Psoas muscle (tissue), 8 donors: ENCODE measurements around the gene PRRC2A. TPM values are rescaled to one million over a fixed set of nuclear protein-coding genes. Genes with fewer than 3 reads are reported as not detected.

Source experiments
- ATAC-seq, 4 donors: fragments of 200-7000 bp; cut with Tn5 transposase; one replicate each; pipeline ENCODE4 v1.9.1; 2020; ENCODE audit warnings: moderate library complexity in 3 of 4, mild to moderate bottlenecking in 2 of 4
- DNase-seq, 2 donors: peaks; one replicate each; pipeline ENCODE4 v3.0.0-alpha.2; 2020
- H3K27ac ChIP-seq: fragments of 200-600 bp; one replicate; pipeline ENCODE4 v1.8.0; 2022
- H3K27me3 ChIP-seq, 3 donors: fragments of 200-600 bp in 1 of 3; one replicate each; pipeline versions ENCODE4 v1.6.1 to v1.8.0; 2013 to 2022; ENCODE audit warnings: low read length in 2 of 3, mild to moderate bottlenecking in 2 of 3, moderate library complexity in 1 of 3; ENCODE audit not compliant: insufficient read depth in 3 of 3
- H3K36me3 ChIP-seq, 2 donors: fragments of 200-600 bp in 1 of 2; one replicate each; pipeline versions ENCODE4 v1.6.1 to v1.8.0; 2013 to 2022; ENCODE audit warnings: low read depth in 1 of 2, mild to moderate bottlenecking in 1 of 2, moderate library complexity in 1 of 2; ENCODE audit not compliant: insufficient read depth in 1 of 2
- H3K4me1 ChIP-seq: fragments of 200-600 bp; one replicate; pipeline ENCODE4 v1.8.0; 2022
- H3K4me3 ChIP-seq: fragments of 200-600 bp; one replicate; pipeline ENCODE4 v1.8.0; 2022; ENCODE audit warnings: mild to moderate bottlenecking
- H3K9me3 ChIP-seq: fragments of 200-600 bp; one replicate; pipeline ENCODE4 v1.8.0; 2022
- WGBS, 3 donors: extraction: QIAGEN DNeasy Blood & Tissue Kit; methylation state at CpG; one replicate each; pipeline versions ENCODE4 v1.1.6 to v1.1.7; 2013; 5-methylcytosine and 5-hydroxymethylcytosine counted together
- intact Hi-C, 2 donors: fragments of 100-400 bp; cut with DNase I; formaldehyde crosslinking; loops; one replicate each; pipeline versions ENCODE4 v1.11.0 to v1.14.2; 2022
- polyA plus RNA-seq, 3 donors: library from polyadenylated mRNA; stranded (reverse); fragments of 200-250 nt; gene quantifications; one replicate each; pipeline ENCODE4 v1.2.3, GENCODE V29; 2013
- total RNA-seq, 4 donors: library from RNA; stranded (reverse); fragmentation: NEBNext Ultra II Directional in 2 of 4; extraction: Animal tissue kit (Norgen Biotek cat#: 25700) in 2 of 4; gene quantifications; one replicate each; pipeline versions ENCODE4 v1.2.1 to v1.2.4, GENCODE V29; 2021 to 2023
- TF ChIP-seq, protein P1 (sequence below): fragments of 200-600 bp; IDR thresholded peaks from one replicate; pipeline ENCODE4 v1.8.0; 2022; ENCODE audit warnings: antibody characterized with exemption
- donor health status: healthy with polysubstance abuse.
- donor health status: DM: no; HTN: no; CAD: no; lungs with moderate emphysema.
- donor health status: Bipolar disorder and iron deficiency.
- donor health status: healthy.
- donor health status: DM: yes; HTN: yes; CAD: no.
- donor health status: DM: no; HTN: no; CAD: no.
- donor health status: DM: no; HTN: no; CAD: no.
- donor health status: DM: yes; HTN: yes; CAD: no.

Gene PRRC2A
- total and polyA plus RNA-seq, 7 donors: 60.2 to 119 (median 81.4) TPM

DNA sequence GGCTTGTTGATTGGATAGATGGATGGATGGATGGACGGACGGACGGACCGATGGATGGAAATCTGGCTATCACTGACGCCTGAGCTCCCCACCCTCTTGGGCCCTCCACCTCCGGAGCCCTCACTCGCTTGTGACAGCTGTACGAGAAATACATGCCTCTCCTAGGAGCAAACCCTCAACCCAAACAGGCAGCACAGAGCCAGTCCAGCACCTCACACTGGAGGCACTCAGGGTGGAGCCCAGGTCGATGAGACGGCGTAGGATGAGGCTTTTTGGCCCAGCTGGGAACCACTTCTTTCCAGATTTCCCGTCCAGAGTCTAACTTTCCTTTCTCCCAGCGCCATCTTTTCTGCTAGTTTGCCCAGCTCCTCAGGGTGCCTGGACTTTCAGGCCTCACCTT, 63.1 kb downstream of the PRRC2A start:
- no peaks in the 10 kb centered on the region for H3K27me3 ChIP-seq
- peaks cover 0 to 46% of the 10 kb centered on the region in 2 donors for H3K36me3 ChIP-seq
- ATAC-seq: no peak
- intact Hi-C loops: loop anchor here (5.0 to 10.0 kb wide), 5 partner anchors 84 to 269 kb away; partner anchors contain the start of gene NEU1 (in 1 of the 2)
- WGBS, 3 donors: 68 to 82% (median 71%) methylated on average over 13 of the region's 13 CpGs
- no peaks in the 10 kb centered on the region for H3K9me3 ChIP-seq
- TF ChIP-seq, protein P1, sequence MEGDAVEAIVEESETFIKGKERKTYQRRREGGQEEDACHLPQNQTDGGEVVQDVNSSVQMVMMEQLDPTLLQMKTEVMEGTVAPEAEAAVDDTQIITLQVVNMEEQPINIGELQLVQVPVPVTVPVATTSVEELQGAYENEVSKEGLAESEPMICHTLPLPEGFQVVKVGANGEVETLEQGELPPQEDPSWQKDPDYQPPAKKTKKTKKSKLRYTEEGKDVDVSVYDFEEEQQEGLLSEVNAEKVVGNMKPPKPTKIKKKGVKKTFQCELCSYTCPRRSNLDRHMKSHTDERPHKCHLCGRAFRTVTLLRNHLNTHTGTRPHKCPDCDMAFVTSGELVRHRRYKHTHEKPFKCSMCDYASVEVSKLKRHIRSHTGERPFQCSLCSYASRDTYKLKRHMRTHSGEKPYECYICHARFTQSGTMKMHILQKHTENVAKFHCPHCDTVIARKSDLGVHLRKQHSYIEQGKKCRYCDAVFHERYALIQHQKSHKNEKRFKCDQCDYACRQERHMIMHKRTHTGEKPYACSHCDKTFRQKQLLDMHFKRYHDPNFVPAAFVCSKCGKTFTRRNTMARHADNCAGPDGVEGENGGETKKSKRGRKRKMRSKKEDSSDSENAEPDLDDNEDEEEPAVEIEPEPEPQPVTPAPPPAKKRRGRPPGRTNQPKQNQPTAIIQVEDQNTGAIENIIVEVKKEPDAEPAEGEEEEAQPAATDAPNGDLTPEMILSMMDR: no peak
- H3K4me3 ChIP-seq: no peak overlapping the region
- H3K27ac ChIP-seq: no peak overlapping the region
- H3K4me1 ChIP-seq: peaks cover 8% of the 10 kb centered on the region
- no peak for DNase-seq

DNA sequence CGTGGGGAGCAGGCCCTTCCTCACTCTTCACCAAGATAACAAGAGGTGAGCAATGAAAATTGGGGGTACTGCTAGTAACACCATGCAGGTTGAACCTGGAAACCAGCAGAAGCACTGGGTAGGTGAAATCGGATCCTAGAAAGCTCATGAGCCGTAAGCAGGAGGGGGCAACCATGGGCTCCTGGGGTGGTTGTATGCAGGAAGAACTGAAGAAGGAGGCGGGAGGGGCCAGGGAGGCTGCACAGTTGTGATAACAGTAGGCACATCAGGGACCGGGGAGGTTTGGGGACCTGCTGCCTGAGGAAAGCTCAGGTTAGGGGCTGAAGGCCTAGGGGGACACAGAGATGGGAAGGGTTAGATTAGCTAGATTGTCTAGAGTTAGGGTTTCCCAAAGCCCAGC, 66.0 kb downstream of the PRRC2A start:
- DNase-seq: no peak
- no peak overlapping the region for H3K27ac ChIP-seq
- H3K4me1 ChIP-seq: no peaks in the 10 kb centered on the region
- TF ChIP-seq, protein P1: no peak
- 62 to 81% (median 71%) methylated on average over 5 of the region's 5 CpGs for WGBS, 3 donors
- no peak overlapping the region for H3K4me3 ChIP-seq
- intact Hi-C loops: loop anchor here (10.0 kb wide), 2 partner anchors 178 to 198 kb away; partner anchors contain the start of gene NEU1 (in 1 of the 2)
- no peaks in the 10 kb centered on the region for H3K9me3 ChIP-seq
- H3K36me3 ChIP-seq: peaks cover 9 to 75% of the 10 kb centered on the region in 2 donors
- no peak for ATAC-seq
- H3K27me3 ChIP-seq: no peaks in the 10 kb centered on the region

DNA sequence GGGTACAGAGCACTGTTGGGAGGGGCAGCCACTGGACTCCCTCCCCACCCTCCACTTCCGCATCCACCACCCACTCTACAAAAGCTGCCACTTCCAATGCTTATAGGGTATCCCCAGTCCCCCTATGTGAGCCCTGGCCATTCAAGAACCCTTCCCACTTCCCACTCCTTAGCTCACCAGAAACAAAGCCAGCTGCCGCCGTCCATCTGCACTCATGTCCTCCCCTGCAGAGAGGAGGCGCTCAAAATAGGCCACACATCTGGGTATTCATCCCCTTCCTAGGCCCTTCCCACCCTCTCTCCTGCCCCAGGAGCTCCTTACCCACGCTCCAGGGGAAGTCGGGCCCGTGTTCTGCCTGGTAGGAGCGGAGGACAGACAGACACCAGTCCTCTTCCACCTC, 66.8 kb downstream of the PRRC2A start:
- Histone ChIP-seq H3K27ac (no peak overlapping the region), H3K4me3 (no peak overlapping the region), H3K27me3 (no peaks in the 10 kb centered on the region), H3K4me1 (no peaks in the 10 kb centered on the region), H3K9me3 (no peaks in the 10 kb centered on the region), H3K36me3 (peaks cover 10 to 84% of the 10 kb centered on the region in 2 donors)
- no peak for ATAC-seq
- no peak for DNase-seq
- intact Hi-C loops: loop anchor here (10.0 kb wide), 2 partner anchors 177 to 197 kb away; partner anchors contain the start of gene NEU1 (in 1 of the 2)
- TF ChIP-seq, protein P1: no peak
- WGBS, 3 donors: 72 to 81% (median 75%) methylated on average over 8 of the region's 8 CpGs

Other genes with a start within 250 kb of the PRRC2A start
Only the 30 nearest of the 35 such genes appear.
- 1 to 10 TPM in 1 of 4 donors, under 1 TPM in 3; 0.65 to 1.0 (median 0.75) TPM for gene MICB, start 122.6 kb upstream of the PRRC2A start, total RNA-seq
- under 1 TPM; 0.25 to 0.42 (median 0.25) TPM for gene MICB, start 122.6 kb upstream of the PRRC2A start, polyA plus RNA-seq
- gene MCCD1, start 91.8 kb upstream of the PRRC2A start, total RNA-seq: not detected
- gene MCCD1, start 91.8 kb upstream of the PRRC2A start, polyA plus RNA-seq: not detected
- 100 to 1,000 TPM; 141 to 186 (median 165) TPM for gene DDX39B, start 78.7 kb upstream of the PRRC2A start, total RNA-seq
- gene DDX39B, start 78.7 kb upstream of the PRRC2A start, polyA plus RNA-seq: 100 to 1,000 TPM; 128 to 174 (median 134) TPM
- 1 to 10 TPM in 2 of 4 donors, under 1 TPM in 2; 0.66 to 2.8 (median 0.94) TPM for gene ATP6V1G2, start 74.1 kb upstream of the PRRC2A start, total RNA-seq
- gene ATP6V1G2, start 74.1 kb upstream of the PRRC2A start, polyA plus RNA-seq: 1 to 10 TPM in 2 of 3 donors, under 1 TPM in 1; 0.95 to 4.7 (median 1.7) TPM
- gene NFKBIL1, start 73.1 kb upstream of the PRRC2A start, total RNA-seq: 10 to 100 TPM; 13.7 to 19.1 (median 15.4) TPM
- gene NFKBIL1, start 73.1 kb upstream of the PRRC2A start, polyA plus RNA-seq: 10 to 100 TPM; 20.8 to 29.3 (median 21.6) TPM
- gene LTA, start 48.4 kb upstream of the PRRC2A start, total RNA-seq: not detected
- gene LTA, start 48.4 kb upstream of the PRRC2A start, polyA plus RNA-seq: under 1 TPM in 2 of 3 donors, not detected in 1; 0.05 to 0.10 TPM
- under 1 TPM in 3 of 4 donors, not detected in 1; 0.34 to 0.81 (median 0.61) TPM for gene TNF, start 45.1 kb upstream of the PRRC2A start, total RNA-seq
- under 1 TPM in 2 of 3 donors, not detected in 1; 0.09 TPM for gene TNF, start 45.1 kb upstream of the PRRC2A start, polyA plus RNA-seq
- gene LTB, start 38.3 kb upstream of the PRRC2A start, total RNA-seq: under 1 TPM; 0.69 to 0.79 (median 0.74) TPM
- gene LTB, start 38.3 kb upstream of the PRRC2A start, polyA plus RNA-seq: 1 to 10 TPM in 1 of 3 donors, under 1 TPM in 2; 0.08 to 1.0 (median 0.17) TPM
- 1 to 10 TPM; 1.8 to 5.6 (median 3.1) TPM for gene LST1, start 34.4 kb upstream of the PRRC2A start, total RNA-seq
- 1 to 10 TPM; 1.2 to 1.8 (median 1.7) TPM for gene LST1, start 34.4 kb upstream of the PRRC2A start, polyA plus RNA-seq
- gene NCR3, start 27.7 kb upstream of the PRRC2A start, total RNA-seq: not detected
- under 1 TPM in 2 of 3 donors, not detected in 1; 0.08 to 0.20 TPM for gene NCR3, start 27.7 kb upstream of the PRRC2A start, polyA plus RNA-seq
- 1 to 10 TPM; 2.6 to 9.5 (median 4.6) TPM for gene AIF1, start 5.5 kb upstream of the PRRC2A start, total RNA-seq
- gene AIF1, start 5.5 kb upstream of the PRRC2A start, polyA plus RNA-seq: 10 to 100 TPM in 1 of 3 donors, 1 to 10 TPM in 2; 4.9 to 11.3 (median 5.7) TPM
- 100 to 1,000 TPM; 317 to 370 (median 341) TPM for gene BAG6, start 31.9 kb downstream of the PRRC2A start, total RNA-seq
- gene BAG6, start 31.9 kb downstream of the PRRC2A start, polyA plus RNA-seq: 100 to 1,000 TPM; 294 to 419 (median 302) TPM
- gene APOM, start 35.2 kb downstream of the PRRC2A start, total RNA-seq: 1 to 10 TPM; 1.9 to 3.0 (median 2.3) TPM
- gene APOM, start 35.2 kb downstream of the PRRC2A start, polyA plus RNA-seq: 1 to 10 TPM; 1.8 to 3.5 (median 2.0) TPM
- 10 to 100 TPM; 13.5 to 21.2 (median 16.1) TPM for gene C6orf47, start 40.1 kb downstream of the PRRC2A start, total RNA-seq
- gene C6orf47, start 40.1 kb downstream of the PRRC2A start, polyA plus RNA-seq: 10 to 100 TPM; 19.4 to 36.0 (median 22.9) TPM
- gene GPANK1, start 44.3 kb downstream of the PRRC2A start, total RNA-seq: 10 to 100 TPM; 13.6 to 22.6 (median 15.3) TPM
- gene GPANK1, start 44.3 kb downstream of the PRRC2A start, polyA plus RNA-seq: 10 to 100 TPM; 23.5 to 49.7 (median 24.2) TPM
- gene CSNK2B, start 45.4 kb downstream of the PRRC2A start, total RNA-seq: 100 to 1,000 TPM; 102 to 129 (median 103) TPM
- gene CSNK2B, start 45.4 kb downstream of the PRRC2A start, polyA plus RNA-seq: 100 to 1,000 TPM; 151 to 208 (median 160) TPM
- gene LY6G5B, start 49.3 kb downstream of the PRRC2A start, total RNA-seq: 1 to 10 TPM; 1.7 to 8.4 (median 3.0) TPM
- 1 to 10 TPM; 2.5 to 2.9 (median 2.9) TPM for gene LY6G5B, start 49.3 kb downstream of the PRRC2A start, polyA plus RNA-seq
- gene LY6G5C, start 60.4 kb downstream of the PRRC2A start, total RNA-seq: 1 to 10 TPM in 3 of 4 donors, under 1 TPM in 1; 0.75 to 3.2 (median 2.3) TPM
- 1 to 10 TPM; 1.4 to 2.3 (median 1.9) TPM for gene LY6G5C, start 60.4 kb downstream of the PRRC2A start, polyA plus RNA-seq
- gene ABHD16A, start 82.6 kb downstream of the PRRC2A start, total RNA-seq: 10 to 100 TPM; 26.6 to 36.5 (median 30.5) TPM
- 10 to 100 TPM; 34.4 to 56.6 (median 50.0) TPM for gene ABHD16A, start 82.6 kb downstream of the PRRC2A start, polyA plus RNA-seq
- not detected for gene LY6G6F, start 86.2 kb downstream of the PRRC2A start, total RNA-seq
- gene LY6G6F, start 86.2 kb downstream of the PRRC2A start, polyA plus RNA-seq: under 1 TPM in 1 of 3 donors, not detected in 2; 0.05 TPM
- not detected for gene LY6G6D, start 94.6 kb downstream of the PRRC2A start, total RNA-seq
- gene LY6G6D, start 94.6 kb downstream of the PRRC2A start, polyA plus RNA-seq: not detected
- gene LY6G6C, start 101.0 kb downstream of the PRRC2A start, total RNA-seq: not detected
- not detected for gene LY6G6C, start 101.0 kb downstream of the PRRC2A start, polyA plus RNA-seq
- under 1 TPM; 0.10 to 0.37 (median 0.22) TPM for gene MPIG6B, start 102.7 kb downstream of the PRRC2A start, total RNA-seq
- under 1 TPM in 1 of 3 donors, not detected in 2; 0.04 TPM for gene MPIG6B, start 102.7 kb downstream of the PRRC2A start, polyA plus RNA-seq
- 10 to 100 TPM in 2 of 4 donors, 1 to 10 TPM in 2; 8.4 to 16.2 (median 10.2) TPM for gene DDAH2, start 108.6 kb downstream of the PRRC2A start, total RNA-seq
- 10 to 100 TPM in 2 of 3 donors, 1 to 10 TPM in 1; 6.3 to 13.8 (median 11.3) TPM for gene DDAH2, start 108.6 kb downstream of the PRRC2A start, polyA plus RNA-seq
- gene CLIC1, start 115.8 kb downstream of the PRRC2A start, total RNA-seq: 10 to 100 TPM; 29.1 to 51.2 (median 41.9) TPM
- 10 to 100 TPM; 20.6 to 85.9 (median 35.1) TPM for gene CLIC1, start 115.8 kb downstream of the PRRC2A start, polyA plus RNA-seq
- 1 to 10 TPM; 1.7 to 3.0 (median 1.8) TPM for gene MSH5, start 119.3 kb downstream of the PRRC2A start, total RNA-seq
- 1 to 10 TPM; 1.4 to 2.7 (median 1.7) TPM for gene MSH5, start 119.3 kb downstream of the PRRC2A start, polyA plus RNA-seq
- under 1 TPM in 1 of 4 donors, not detected in 3; 0.59 TPM for gene SAPCD1, start 141.9 kb downstream of the PRRC2A start, total RNA-seq
- under 1 TPM; 0.13 to 0.78 (median 0.23) TPM for gene SAPCD1, start 141.9 kb downstream of the PRRC2A start, polyA plus RNA-seq
- 1 to 10 TPM; 5.2 to 8.0 (median 7.5) TPM for gene VWA7, start 156.6 kb downstream of the PRRC2A start, total RNA-seq
- gene VWA7, start 156.6 kb downstream of the PRRC2A start, polyA plus RNA-seq: 1 to 10 TPM in 2 of 3 donors, under 1 TPM in 1; 0.76 to 3.5 (median 1.8) TPM
- gene VARS1, start 175.0 kb downstream of the PRRC2A start, total RNA-seq: 100 to 1,000 TPM in 1 of 4 donors, 10 to 100 TPM in 3; 53.2 to 108 (median 76.1) TPM
- 10 to 100 TPM; 43.9 to 70.4 (median 57.4) TPM for gene VARS1, start 175.0 kb downstream of the PRRC2A start, polyA plus RNA-seq
- 10 to 100 TPM; 19.5 to 42.9 (median 28.7) TPM for gene LSM2, start 186.3 kb downstream of the PRRC2A start, total RNA-seq
- gene LSM2, start 186.3 kb downstream of the PRRC2A start, polyA plus RNA-seq: 10 to 100 TPM; 35.3 to 92.1 (median 44.2) TPM